Type B pancreatic cell (in vitro differentiated cells): ENCODE measurements around the gene LGMN. TPM values are rescaled to one million over a fixed set of nuclear protein-coding genes. Genes with fewer than 3 reads are reported as not detected.

Experiments used
- DNase-seq: peaks from one replicate; pipeline ENCODE4 v3.0.0; 2021; ENCODE audit warnings: mixed read lengths; ENCODE audit not compliant: unreplicated experiment; ENCODE audit errors: extremely low spot score
- H3K27ac Mint-ChIP-seq: 2 replicates; pipeline ENCODE4 v1.8.0; 2021; ENCODE audit warnings: mild to moderate bottlenecking, mixed read lengths
- H3K27me3 Mint-ChIP-seq: 2 replicates; pipeline ENCODE4 v1.8.0; 2021; ENCODE audit warnings: mixed read lengths
- H3K36me3 Mint-ChIP-seq: 2 replicates; pipeline ENCODE4 v1.8.0; 2021; ENCODE audit warnings: mixed read lengths
- H3K4me1 Mint-ChIP-seq: one replicate; pipeline ENCODE4 v1.8.0; 2021; ENCODE audit warnings: mixed read lengths; ENCODE audit not compliant: unreplicated experiment
- H3K4me3 Mint-ChIP-seq: 2 replicates; pipeline ENCODE4 v1.8.0; 2021; ENCODE audit warnings: mild to moderate bottlenecking, mixed read lengths
- H3K9me3 Mint-ChIP-seq: 2 replicates; pipeline ENCODE4 v1.8.0; 2021; ENCODE audit warnings: mixed read lengths
- CTCF ChIP-seq: fragments of 200-600 bp; sonication (generic); conservative IDR thresholded peaks from 2 replicates; pipeline ENCODE4 v1.5.0; 2021; ENCODE audit warnings: antibody characterized with exemption, mild to moderate bottlenecking
- total RNA-seq: library from RNA; stranded (reverse); gene quantifications from 2 replicates; pipeline ENCODE4 v1.2.1, GENCODE V29; 2021; ENCODE audit warnings: low replicate concordance

LGMN gene
- total RNA-seq, 1 donor from 2014 or later, result 71.2 TPM

DNA sequence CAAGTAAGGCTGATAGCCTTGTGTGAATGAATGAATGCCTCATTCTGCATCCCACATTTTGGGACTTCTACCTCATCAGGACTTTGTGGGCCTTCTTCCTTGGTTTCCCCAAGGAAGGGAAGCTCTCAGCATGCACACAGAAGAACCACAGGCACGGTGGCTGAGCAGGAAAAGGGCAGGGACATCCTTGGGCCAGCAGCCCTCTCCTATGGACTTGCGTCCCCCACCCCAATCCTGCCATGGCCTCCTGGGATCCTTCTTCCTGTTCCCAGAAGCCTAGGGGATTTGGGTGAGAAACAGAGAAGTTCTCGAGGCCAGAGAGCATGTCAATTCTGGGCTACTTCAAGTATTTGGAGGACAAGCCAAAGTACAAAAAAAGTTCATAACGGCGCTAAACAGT is 69.7 kb downstream of the LGMN start:
- Mint-ChIP-seq H3K9me3 (no peaks in the 10 kb centered on the region), H3K36me3 (no peaks in the 10 kb centered on the region), H3K4me3 (no peak overlapping the region), H3K27ac (no peak overlapping the region), H3K27me3 (no peaks in the 10 kb centered on the region), H3K4me1 (peaks cover 7% of the 10 kb centered on the region)
- no peak for TF ChIP-seq CTCF
- DNase-seq, result no peak

GRCh38 chr14:92677955-92678354 is 70.5 kb downstream of the LGMN start:
- Mint-ChIP-seq H3K36me3 (no peaks in the 10 kb centered on the region), H3K27me3 (no peaks in the 10 kb centered on the region)
- TF ChIP-seq CTCF, result no peak

GRCh38 chr14:92677087-92677668 is 71.2 kb downstream of the LGMN start:
- Mint-ChIP-seq H3K4me1 (peaks cover 7% of the 10 kb centered on the region), H3K36me3 (no peaks in the 10 kb centered on the region), H3K27ac (no peak overlapping the region), H3K9me3 (no peaks in the 10 kb centered on the region), H3K4me3 (no peak overlapping the region), H3K27me3 (no peaks in the 10 kb centered on the region)
- no peak for DNase-seq
- no peak for TF ChIP-seq CTCF

More at GRCh38 chr14:92677955-92678354, 70.5 kb downstream of the LGMN start:
- peaks cover 7% of the 10 kb centered on the region for H3K4me1 Mint-ChIP-seq
- no peak for DNase-seq
- no peaks in the 10 kb centered on the region for H3K9me3 Mint-ChIP-seq
- H3K27ac Mint-ChIP-seq, result no peak overlapping the region
- no peak overlapping the region for H3K4me3 Mint-ChIP-seq

GRCh38 chr14:92676403-92677086 is 71.9 kb downstream of the LGMN start:
- Mint-ChIP-seq H3K27ac (no peak overlapping the region), H3K4me1 (peaks cover 7% of the 10 kb centered on the region), H3K27me3 (no peaks in the 10 kb centered on the region), H3K4me3 (no peak overlapping the region), H3K9me3 (no peaks in the 10 kb centered on the region), H3K36me3 (no peaks in the 10 kb centered on the region)
- no peak for TF ChIP-seq CTCF
- no peak for DNase-seq

GRCh38 chr14:92675976-92676375 is 72.5 kb downstream of the LGMN start:
- no peaks in the 10 kb centered on the region for H3K36me3 Mint-ChIP-seq
- no peak for DNase-seq
- H3K4me1 Mint-ChIP-seq, result peaks cover under 1% of the 10 kb centered on the region
- H3K4me3 Mint-ChIP-seq, result no peak overlapping the region
- TF ChIP-seq CTCF, result no peak
- no peaks in the 10 kb centered on the region for H3K27me3 Mint-ChIP-seq
- no peak overlapping the region for H3K27ac Mint-ChIP-seq
- H3K9me3 Mint-ChIP-seq, result no peaks in the 10 kb centered on the region
